GM23248 (cell line): ENCODE data around the gene RBM28. TPM values are rescaled to one million over a fixed set of nuclear protein-coding genes. Genes with fewer than 3 reads are reported as not detected.

Experiments
- DNase-seq: peaks from one replicate; pipeline ENCODE4 v3.0.0-alpha.2; 2015
- H2AFZ ChIP-seq: fragments of 200-600 bp; sonication (generic); 2 replicates; pipeline ENCODE4 v1.6.1; 2016; ENCODE audit warnings: antibody characterized with exemption
- H3F3A ChIP-seq: fragments of 200-600 bp; sonication (generic); 2 replicates; pipeline ENCODE4 v1.6.1; 2016; ENCODE audit warnings: mild to moderate bottlenecking, antibody characterized with exemption, mixed run types; ENCODE audit not compliant: insufficient read depth
- H3K27ac ChIP-seq: fragments of 200-600 bp; sonication (generic); 2 replicates; pipeline ENCODE4 v1.5.1; 2016; ENCODE audit warnings: mild to moderate bottlenecking
- H3K27me3 ChIP-seq: fragments of 200-600 bp; sonication (generic); replicated peaks from 2 replicates; pipeline ENCODE4 v1.6.1; 2016; ENCODE audit warnings: mild to moderate bottlenecking; ENCODE audit not compliant: insufficient read depth
- H3K36me3 ChIP-seq: fragments of 200-600 bp; sonication (generic); 2 replicates; pipeline ENCODE4 v1.6.1; 2016; ENCODE audit warnings: low read depth, mild to moderate bottlenecking
- H3K4me1 ChIP-seq: fragments of 200-600 bp; sonication (generic); 2 replicates; pipeline ENCODE4 v1.6.1; 2016; ENCODE audit warnings: mild to moderate bottlenecking; ENCODE audit not compliant: insufficient read depth
- H3K4me2 ChIP-seq: fragments of 200-600 bp; sonication (generic); one replicate; pipeline ENCODE4 v1.6.1; 2016; ENCODE audit warnings: mild to moderate bottlenecking; ENCODE audit not compliant: unreplicated experiment
- H3K4me3 ChIP-seq: fragments of 200-600 bp; sonication (generic); 2 replicates; pipeline ENCODE4 v1.5.1; 2016; ENCODE audit warnings: mild to moderate bottlenecking
- H3K79me2 ChIP-seq: fragments of 200-600 bp; sonication (generic); 2 replicates; pipeline ENCODE4 v1.6.1; 2016; ENCODE audit warnings: mild to moderate bottlenecking; ENCODE audit not compliant: insufficient read depth
- H3K9ac ChIP-seq: fragments of 200-600 bp; sonication (generic); 2 replicates; pipeline ENCODE4 v1.6.1; 2016; ENCODE audit warnings: mild to moderate bottlenecking
- H3K9me2 ChIP-seq: fragments of 200-600 bp; sonication (generic); 2 replicates; pipeline ENCODE4 v1.6.1; 2016; ENCODE audit warnings: mixed run types, mild to moderate bottlenecking, moderate library complexity; ENCODE audit not compliant: insufficient read depth
- H3K9me3 ChIP-seq: fragments of 200-600 bp; sonication (generic); one replicate; pipeline ENCODE4 v1.6.1; 2017; ENCODE audit warnings: low read depth
- H4K20me1 ChIP-seq: fragments of 200-600 bp; sonication (generic); 2 replicates; pipeline ENCODE4 v1.6.0; 2016; ENCODE audit not compliant: insufficient read depth
- EZH2 ChIP-seq: fragments of 200-600 bp; sonication (generic); IDR thresholded peaks from 2 replicates; pipeline ENCODE4 v1.6.1; 2018; ENCODE audit warnings: antibody characterized with exemption, mild to moderate bottlenecking; ENCODE audit not compliant: insufficient read depth, poor library complexity, severe bottlenecking
- EZH2phosphoT487 ChIP-seq: fragments of 200-600 bp; sonication (generic); IDR thresholded peaks from 2 replicates; pipeline ENCODE4 v1.6.1; 2018; ENCODE audit warnings: antibody characterized with exemption, moderate library complexity, mild to moderate bottlenecking, low read depth; ENCODE audit not compliant: insufficient read depth
- WGBS, 2 experiments: methylation state at CpG; one replicate each; pipeline ENCODE4 v1.1.6; 2015 to 2017; ENCODE audit warnings: low lambda C conversion rate in 2 of 2, low coverage in 1 of 2; ENCODE audit errors: missing lambda C conversion rate in 2 of 2; 5-methylcytosine and 5-hydroxymethylcytosine counted together
- in situ Hi-C: fragments of 300-500 bp; cut with MboI; formaldehyde crosslinking; loops from 2 replicates; pipeline ENCODE4 v1.15.0; 2020
- polyA plus RNA-seq: library from polyadenylated mRNA; unstranded; fragments of >200 nt; fragmentation: Nextera tagmentation; extraction: Ambion mirVana; gene quantifications from 2 replicates; pipeline ENCODE4 v1.2.1, GENCODE V29; 2016
- total RNA-seq: library from RNA; depleted of rRNA; stranded (reverse); fragments of >200 nt; shearing (Covaris generic); gene quantifications from 2 replicates; pipeline ENCODE4 v1.2.3, GENCODE V29; 2014

The RBM28 gene
- total and polyA plus RNA-seq, 2 experiments from 2014 or later: 18.9 to 25.7 TPM

GRCh38 chr7:128266883-128267594, 76.7 kb downstream of the RBM28 start:
- H3K4me2 ChIP-seq: peak overlapping the region; percentile 94
- TF ChIP-seq EZH2 (no peak), EZH2phosphoT487 (no peak)
- no peaks in the 10 kb centered on the region for H4K20me1 ChIP-seq
- peak overlapping the region; percentile 68 for H3K9ac ChIP-seq
- in situ Hi-C loops: no loop called here
- DNase-seq: peak; percentile 70
- H2AFZ ChIP-seq: peak overlapping the region; percentile 98
- no peaks in the 10 kb centered on the region for H3K9me3 ChIP-seq
- peaks cover 10% of the 10 kb centered on the region; the same call in 1 of the 2 replicates for H3F3A ChIP-seq
- H3K4me1 ChIP-seq: peaks cover 23% of the 10 kb centered on the region
- H3K79me2 ChIP-seq: no peaks in the 10 kb centered on the region
- no peaks in the 10 kb centered on the region for H3K9me2 ChIP-seq
- H3K4me3 ChIP-seq: peak overlapping the region; percentile 62
- WGBS, 2 experiments: 6% methylated on average over 16 of the region's 16 CpGs
- no peaks in the 10 kb centered on the region for H3K36me3 ChIP-seq
- peak overlapping the region; percentile 64 for H3K27ac ChIP-seq
- H3K27me3 ChIP-seq: no peaks in the 10 kb centered on the region

GRCh38 chr7:128266529-128266882, 77.2 kb downstream of the RBM28 start:
- H3K27me3 ChIP-seq: no peaks in the 10 kb centered on the region
- peak overlapping the region; percentile 64; the same call in 1 of the 2 replicates for H3K27ac ChIP-seq
- H3K4me3 ChIP-seq: peak overlapping the region; percentile 62

GRCh38 chr7:128265906-128266300, 77.8 kb downstream of the RBM28 start:
- no peak overlapping the region for H3K27ac ChIP-seq
- TF ChIP-seq EZH2phosphoT487 (no peak), EZH2 (no peak)
- in situ Hi-C loops: no loop called here
- no peaks in the 10 kb centered on the region for H3K79me2 ChIP-seq
- DNase-seq: no peak
- no peaks in the 10 kb centered on the region for H3K36me3 ChIP-seq
- H3F3A ChIP-seq: peaks cover 10% of the 10 kb centered on the region; the same call in 1 of the 2 replicates
- H3K4me2 ChIP-seq: no peak overlapping the region
- no peak overlapping the region for H3K4me3 ChIP-seq
- H3K4me1 ChIP-seq: peaks cover 18% of the 10 kb centered on the region
- no peaks in the 10 kb centered on the region for H4K20me1 ChIP-seq
- no peak overlapping the region for H2AFZ ChIP-seq
- H3K9ac ChIP-seq: no peak overlapping the region
- H3K27me3 ChIP-seq: no peaks in the 10 kb centered on the region
- no peaks in the 10 kb centered on the region for H3K9me2 ChIP-seq
- no peaks in the 10 kb centered on the region for H3K9me3 ChIP-seq
- 53 to 54% methylated on average over 5 of the region's 5 CpGs for WGBS, 2 experiments

More at GRCh38 chr7:128266529-128266882, 77.2 kb downstream of the RBM28 start:
- no peak for TF ChIP-seq EZH2
- no peak for TF ChIP-seq EZH2phosphoT487
- Histone ChIP-seq H3K4me2 (peak overlapping the region; percentile 94), H3K9ac (no peak overlapping the region; the same call in 1 of the 2 replicates), H3K9me2 (no peaks in the 10 kb centered on the region), H3K79me2 (no peaks in the 10 kb centered on the region), H4K20me1 (no peaks in the 10 kb centered on the region), H3F3A (peaks cover 10% of the 10 kb centered on the region; the same call in 1 of the 2 replicates), H3K9me3 (no peaks in the 10 kb centered on the region), H2AFZ (peak overlapping the region; percentile 98), H3K36me3 (no peaks in the 10 kb centered on the region), H3K4me1 (peaks cover 23% of the 10 kb centered on the region)
- in situ Hi-C loops: no loop called here
- WGBS, 2 experiments: 75 to 76% methylated on average over 1 of the region's 1 CpG
- no peak for DNase-seq

GRCh38 chr7:128265156-128265905, 78.4 kb downstream of the RBM28 start:
- Histone ChIP-seq H3K27me3 (no peaks in the 10 kb centered on the region), H3K27ac (no peak overlapping the region), H3K4me1 (peaks cover 14% of the 10 kb centered on the region), H3K79me2 (no peaks in the 10 kb centered on the region), H3F3A (peaks cover 10% of the 10 kb centered on the region; the same call in 1 of the 2 replicates), H3K4me3 (no peak overlapping the region), H3K36me3 (no peaks in the 10 kb centered on the region), H3K9ac (no peak overlapping the region), H3K9me3 (no peaks in the 10 kb centered on the region), H2AFZ (no peak overlapping the region), H3K9me2 (no peaks in the 10 kb centered on the region), H4K20me1 (no peaks in the 10 kb centered on the region), H3K4me2 (no peak overlapping the region)
- in situ Hi-C loops: no loop called here
- WGBS, 2 experiments: 83 to 89% methylated on average over 6 of the region's 6 CpGs
- TF ChIP-seq EZH2phosphoT487 (no peak), EZH2 (no peak)
- no peak for DNase-seq
